SKM-1 treated with dmso at 0.1 percent for 144 hours (cell line): ENCODE data around the gene TPSAB1.
"Not testable (repeated sequence)": the region's sequence is repeated elsewhere in the genome, so short reads cannot be mapped to it uniquely, and the experiment has no call there.

ENCODE experiments used
- DNase-seq: peaks from one replicate; lab custom pipeline; 2025; ENCODE audit not compliant: unreplicated experiment; lab: John Stamatoyannopoulos, UW

Gene TPSAB1

GRCh38 chr16:1240436-1240835 lies at the start of gene TPSAB1:
TSS of gene TPSAB1 (plus strand) at chr16:1240705. CDS start at chr16:1240939, 234 bp downstream.
- not testable (repeated sequence) for DNase-seq

- not testable (repeated sequence) for DNase-seq
Observed at GRCh38 chr16:1190789-1191188, 49.7 kb upstream of the TPSAB1 start.

GRCh38 chr16:1192384-1193073 lies 48.0 kb upstream of the TPSAB1 start:
- no peak for DNase-seq

GRCh38 chr16:1193143-1193824 lies 47.2 kb upstream of the TPSAB1 start:
- no peak for DNase-seq

GRCh38 chr16:1193825-1194581 lies 46.5 kb upstream of the TPSAB1 start:
- no peak for DNase-seq

- DNase-seq = no peak
Observed at GRCh38 chr16:1194665-1195392, 45.7 kb upstream of the TPSAB1 start.

- no peak for DNase-seq
Observed at GRCh38 chr16:1195393-1195666, 45.2 kb upstream of the TPSAB1 start.

GRCh38 chr16:1196494-1196893 lies 44.0 kb upstream of the TPSAB1 start:
- DNase-seq = no peak

- DNase-seq = no peak
Observed at GRCh38 chr16:1197237-1197866, 43.2 kb upstream of the TPSAB1 start.

- DNase-seq = no peak
Observed at GRCh38 chr16:1198194-1198593, 42.3 kb upstream of the TPSAB1 start.

GRCh38 chr16:1198671-1199346 lies 41.7 kb upstream of the TPSAB1 start:
- DNase-seq = not testable (repeated sequence)

- DNase-seq = no peak
Observed at GRCh38 chr16:1199347-1200013, 41.0 kb upstream of the TPSAB1 start.

GRCh38 chr16:1200014-1200627 lies 40.4 kb upstream of the TPSAB1 start:
- DNase-seq = no peak

GRCh38 chr16:1201444-1201843 lies 39.1 kb upstream of the TPSAB1 start:
- DNase-seq = no peak

- no peak for DNase-seq
Observed at GRCh38 chr16:1202274-1202673, 38.2 kb upstream of the TPSAB1 start.

- DNase-seq = no peak
Observed at GRCh38 chr16:1204933-1205332, 35.6 kb upstream of the TPSAB1 start.

GRCh38 chr16:1206326-1206725 lies 34.2 kb upstream of the TPSAB1 start:
- no peak for DNase-seq

GRCh38 chr16:1206786-1207185 lies 33.7 kb upstream of the TPSAB1 start:
- DNase-seq = no peak

GRCh38 chr16:1208239-1208830 lies 32.2 kb upstream of the TPSAB1 start:
- no peak for DNase-seq
